HG02852 (cell line): Measurements from ENCODE around the gene CEP164.
"Not testable (repeated sequence)": the region's sequence is repeated elsewhere in the genome, so short reads cannot be mapped to it uniquely, and the experiment has no call there.

ENCODE experiments used
- ATAC-seq: cut with Tn5 transposase; IDR thresholded peaks from one replicate; pipeline ENCODE4 v1.9.1; 2021; ENCODE audit warnings: mild to moderate bottlenecking, moderate library complexity; ENCODE audit not compliant: unreplicated experiment

The CEP164 gene

GRCh38 chr11:117392001-117392690, 64.5 kb downstream of the CEP164 start:
- no peak for ATAC-seq

GRCh38 chr11:117392979-117393378, 65.3 kb downstream of the CEP164 start:
- no peak for ATAC-seq

DNA sequence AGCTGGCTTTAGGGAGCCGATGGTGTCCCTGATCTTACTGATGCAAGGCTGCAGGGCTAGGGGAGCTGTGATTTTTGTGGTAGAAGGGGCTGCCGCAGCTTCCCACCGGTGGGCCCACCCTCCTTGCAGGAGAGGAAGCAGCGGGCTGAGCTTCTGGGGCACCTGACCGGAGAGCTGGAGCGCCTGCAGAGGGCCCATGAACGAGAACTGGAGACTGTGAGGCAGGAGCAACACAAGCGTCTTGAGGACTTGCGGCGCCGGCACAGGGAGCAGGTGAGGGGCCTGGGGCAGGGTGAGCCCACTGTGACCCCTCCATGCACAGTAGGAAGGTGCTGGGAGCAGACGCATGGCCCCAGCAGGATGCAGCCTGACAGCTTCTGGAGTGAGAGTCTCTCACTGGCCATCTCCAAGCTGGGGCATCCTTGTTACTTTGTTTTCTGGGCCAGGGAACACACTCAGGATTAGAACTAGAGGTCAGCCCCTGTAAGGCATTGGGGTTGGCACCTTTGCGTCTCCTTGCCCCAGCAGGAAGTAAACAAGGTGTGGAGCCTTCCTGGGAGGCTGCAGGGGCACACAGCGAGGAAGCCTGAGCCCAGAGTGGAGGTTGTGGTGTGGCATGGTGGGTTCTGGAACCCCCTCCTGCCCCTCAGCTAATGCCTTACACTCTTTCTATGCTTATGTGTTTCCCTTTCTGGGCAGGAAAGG, 66.7 kb downstream of the CEP164 start:
- no peak for ATAC-seq

GRCh38 chr11:117395476-117395875, 67.8 kb downstream of the CEP164 start:
- no peak for ATAC-seq

- no peak for ATAC-seq
These were observed 69.3 kb downstream of the CEP164 start for GRCh38 chr11:117396970-117397369.

DNA sequence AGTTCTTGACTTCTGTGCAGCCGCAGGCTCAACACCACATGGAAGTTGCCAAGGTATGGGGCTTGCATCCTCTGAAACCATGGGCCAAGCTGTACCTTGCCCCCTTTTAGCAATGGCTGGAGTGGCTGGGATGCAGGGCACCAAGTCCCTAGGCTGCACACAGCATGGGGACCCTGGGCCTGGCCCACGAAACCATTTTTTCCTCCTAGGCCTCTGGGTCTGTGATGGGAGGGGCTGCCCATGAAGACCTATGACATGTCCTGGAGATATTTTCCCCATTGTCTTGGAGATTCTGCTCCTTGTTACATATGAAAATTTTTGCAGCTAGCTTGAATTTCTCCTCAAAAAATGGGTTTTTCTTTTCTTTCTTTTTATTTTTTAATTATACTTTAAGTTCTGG, 71.0 kb downstream of the CEP164 start:
- ATAC-seq, result not testable (repeated sequence)

DNA sequence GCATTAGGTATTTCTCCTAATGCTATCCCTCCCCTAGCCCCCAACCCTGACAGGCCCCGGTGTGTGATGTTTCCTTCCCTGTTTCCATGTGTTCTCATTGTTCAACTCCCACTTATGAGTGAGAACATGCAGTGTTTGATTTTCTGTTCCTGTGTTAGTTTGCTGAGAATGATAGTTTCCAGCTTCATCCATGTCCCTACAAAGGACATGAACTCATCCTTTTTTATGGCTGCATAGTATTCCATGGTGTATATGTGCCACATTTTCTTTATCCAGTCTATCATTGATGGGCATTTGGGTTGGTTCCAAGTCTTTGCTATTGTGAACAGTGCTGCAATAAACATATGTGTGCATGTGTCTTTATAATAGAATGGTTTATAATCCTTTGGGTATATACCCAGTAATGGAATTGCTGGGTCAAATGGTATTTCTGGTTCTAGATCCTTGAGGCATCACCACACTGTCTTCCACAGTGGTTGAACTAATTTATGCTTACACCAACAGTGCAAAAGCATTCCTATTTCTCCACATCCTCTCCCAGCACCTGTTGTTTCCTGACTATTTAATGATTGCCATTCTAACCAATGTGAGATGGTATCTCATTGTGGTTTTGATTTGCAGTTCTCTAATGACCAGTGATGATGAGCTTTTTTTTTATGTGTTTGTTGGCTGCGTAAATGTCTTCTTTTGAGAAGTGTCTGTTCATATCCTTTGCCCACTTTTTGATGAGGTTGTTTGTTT, 71.6 kb downstream of the CEP164 start:
- not testable (repeated sequence) for ATAC-seq

DNA sequence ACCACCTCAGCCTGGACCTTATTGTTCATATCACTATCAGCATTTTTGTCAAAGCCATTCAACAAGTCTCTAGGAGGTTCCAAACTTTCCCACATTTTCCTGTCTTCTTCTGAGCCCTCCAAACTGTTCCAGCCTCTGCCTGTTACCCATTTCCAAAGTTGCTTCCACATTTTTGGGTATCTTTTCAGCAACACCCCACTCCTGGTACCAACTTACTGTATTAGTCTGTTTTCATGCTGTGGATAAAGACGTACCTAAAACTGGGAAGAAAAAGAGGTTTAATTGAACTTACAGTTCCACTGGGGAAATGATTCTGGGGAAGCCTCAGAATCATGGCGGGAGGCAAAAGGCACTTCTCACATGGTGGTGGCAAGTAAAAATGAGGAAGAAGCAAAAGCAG, 78.2 kb downstream of the CEP164 start:
- not testable (repeated sequence) for ATAC-seq

- ATAC-seq, result no peak
These were observed 79.4 kb downstream of the CEP164 start for GRCh38 chr11:117407016-117407415.

GRCh38 chr11:117408356-117408755, 80.7 kb downstream of the CEP164 start:
- no peak for ATAC-seq

DNA sequence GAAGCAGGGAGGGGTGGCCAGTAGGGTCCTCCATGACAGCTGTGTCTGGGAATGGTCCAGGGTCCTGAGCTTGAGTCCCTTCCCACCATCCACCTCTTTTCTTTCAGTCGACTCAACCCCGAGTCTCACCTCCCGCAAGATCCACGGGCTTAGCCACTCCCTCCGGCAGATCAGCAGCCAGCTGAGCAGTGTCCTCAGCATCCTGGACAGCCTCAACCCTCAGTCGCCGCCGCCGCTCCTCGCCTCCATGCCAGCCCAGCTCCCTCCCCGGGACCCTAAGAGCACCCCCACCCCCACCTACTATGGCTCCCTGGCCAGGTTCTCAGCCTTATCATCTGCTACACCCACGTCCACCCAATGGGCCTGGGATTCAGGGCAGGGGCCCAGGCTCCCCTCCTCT, 81.9 kb downstream of the CEP164 start:
- ATAC-seq, result no peak

DNA sequence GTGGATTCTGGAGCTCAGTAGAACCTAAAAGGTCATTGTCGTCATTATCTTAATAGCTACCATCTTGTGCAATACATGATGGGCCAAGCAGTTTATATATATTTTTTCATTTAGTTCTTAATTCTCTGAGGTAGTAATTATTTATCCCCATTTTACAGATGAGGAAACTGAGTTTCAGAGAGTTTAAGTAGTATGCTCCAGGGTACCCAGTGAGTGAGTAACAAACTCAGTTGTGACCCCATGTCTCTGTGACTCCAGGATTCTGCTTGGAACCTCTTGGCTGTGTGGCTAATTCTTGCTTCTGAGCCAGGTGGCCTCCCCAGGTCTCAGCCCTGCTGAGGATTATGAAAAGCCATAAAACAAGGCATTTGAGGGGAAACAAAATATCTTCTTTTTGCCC, 82.6 kb downstream of the CEP164 start:
- no peak for ATAC-seq

- no peak for ATAC-seq
These were observed 83.4 kb downstream of the CEP164 start for GRCh38 chr11:117410861-117411710.

DNA sequence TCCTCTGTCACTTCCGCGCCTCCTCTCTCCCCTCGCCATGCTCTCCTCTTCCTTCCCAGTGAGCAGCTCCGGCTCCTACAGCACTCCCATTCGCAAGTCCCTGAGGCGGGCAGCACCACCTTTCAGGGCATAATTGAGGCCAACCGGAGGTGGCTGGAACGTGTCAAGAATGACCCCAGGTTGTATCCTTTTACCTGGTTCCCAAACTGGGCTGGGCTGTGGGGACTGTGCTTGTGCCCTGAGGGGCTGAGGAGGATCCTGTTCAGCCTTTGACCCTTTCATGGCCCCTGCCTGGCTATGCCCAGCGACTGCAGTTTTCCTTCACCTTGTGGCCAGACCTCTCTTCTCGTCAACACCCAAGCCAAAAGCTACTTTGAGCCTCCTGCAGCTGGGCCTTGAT, 84.1 kb downstream of the CEP164 start:
- ATAC-seq, result no peak

- no peak for ATAC-seq
These were observed 84.5 kb downstream of the CEP164 start for GRCh38 chr11:117412176-117412575.

DNA sequence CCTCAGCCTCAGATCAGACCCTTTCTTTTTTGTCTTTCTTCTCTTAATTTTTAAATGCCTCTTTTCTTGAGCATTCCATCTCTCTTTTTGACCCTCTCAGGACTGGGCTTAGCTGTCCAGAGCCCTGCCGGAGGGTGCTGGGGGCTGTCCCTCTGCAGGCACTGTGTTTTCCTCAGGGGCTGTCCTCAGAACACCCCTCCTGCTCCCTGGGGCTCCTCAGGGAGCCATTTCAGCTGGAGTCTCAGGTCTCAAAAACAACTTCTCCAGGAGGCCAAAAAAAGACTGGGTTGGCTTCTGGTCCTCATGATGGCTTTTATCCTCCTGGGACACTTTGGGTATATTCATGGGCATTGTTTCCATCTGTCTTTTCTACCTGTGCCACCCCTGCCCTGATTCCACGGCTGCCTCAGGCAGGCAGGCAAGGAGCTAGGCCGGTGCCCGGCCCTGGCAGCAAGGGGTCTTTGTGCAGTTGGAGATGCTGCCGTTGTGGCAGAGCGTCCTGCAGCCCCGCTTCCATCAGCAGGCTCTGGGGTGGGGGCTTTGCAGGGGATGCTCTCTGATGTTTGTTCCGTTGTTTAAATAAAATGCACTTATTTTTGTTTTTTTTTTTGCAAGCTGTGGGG, 85.1 kb downstream of the CEP164 start:
- no peak for ATAC-seq

- no peak for ATAC-seq
These were observed 86.0 kb downstream of the CEP164 start for GRCh38 chr11:117413616-117414015.

DNA sequence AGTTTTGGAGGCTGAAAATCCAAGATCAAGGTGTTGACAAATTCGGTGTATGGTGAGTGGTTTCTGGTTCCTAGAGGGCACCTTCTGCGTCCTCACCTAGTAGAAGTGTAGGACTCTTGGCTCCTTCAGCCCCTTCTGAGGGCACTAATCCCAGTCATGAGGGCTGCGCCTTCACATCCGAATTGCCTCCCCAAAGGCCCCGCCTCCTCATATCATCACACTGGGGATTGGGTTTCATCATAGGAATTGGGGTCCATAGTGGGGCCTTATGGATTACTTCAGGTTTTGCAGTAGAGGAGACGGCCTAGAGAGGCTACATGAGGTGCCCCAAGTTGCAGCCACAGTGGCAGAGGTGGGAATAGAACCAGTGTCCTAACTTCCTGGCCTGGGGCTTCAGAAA, 87.1 kb downstream of the CEP164 start:
- no peak for ATAC-seq

- no peak for ATAC-seq
These were observed 87.8 kb downstream of the CEP164 start for GRCh38 chr11:117415358-117415896.

DNA sequence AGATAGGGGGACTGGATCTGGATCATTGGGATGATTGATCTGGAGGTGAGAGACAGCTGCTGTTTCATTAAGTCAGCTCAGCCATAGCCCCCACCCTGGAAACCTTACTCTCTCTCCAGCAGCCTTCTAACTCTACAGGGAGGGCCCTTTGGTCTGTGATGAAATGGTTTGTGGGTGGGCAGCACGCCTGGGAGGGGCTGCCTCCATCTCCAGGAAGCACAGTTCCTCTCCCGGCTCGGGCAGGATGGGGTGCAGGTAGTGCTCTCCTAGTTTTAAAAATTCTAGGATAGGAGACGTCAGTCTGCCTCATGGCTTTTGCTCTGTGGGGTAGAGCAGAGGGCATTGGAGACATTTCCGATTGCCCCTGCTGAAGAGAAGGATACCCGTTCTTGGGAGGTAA, 89.7 kb downstream of the CEP164 start:
- no peak for ATAC-seq
